Testis (tissue), 2 donors: ENCODE data around the gene PRKAR1B.

Experiments
- CTCF ChIP-seq, 3 experiments: fragments of 450-650 bp in 2 of 3; fragments of 200-600 bp in 1 of 3; sonication (generic) in 1 of 3; IDR thresholded peaks; one replicate each; pipeline ENCODE4 v1.5.1; 2016 to 2019; ENCODE audit warnings: antibody characterized with exemption in 3 of 3, mild to moderate bottlenecking in 2 of 3, moderate library complexity in 1 of 3
- POLR2A ChIP-seq: fragments of 450-650 bp; IDR thresholded peaks from one replicate; pipeline ENCODE4 v1.6.1; 2017; ENCODE audit warnings: antibody characterized with exemption, mild to moderate bottlenecking, moderate library complexity

DNA sequence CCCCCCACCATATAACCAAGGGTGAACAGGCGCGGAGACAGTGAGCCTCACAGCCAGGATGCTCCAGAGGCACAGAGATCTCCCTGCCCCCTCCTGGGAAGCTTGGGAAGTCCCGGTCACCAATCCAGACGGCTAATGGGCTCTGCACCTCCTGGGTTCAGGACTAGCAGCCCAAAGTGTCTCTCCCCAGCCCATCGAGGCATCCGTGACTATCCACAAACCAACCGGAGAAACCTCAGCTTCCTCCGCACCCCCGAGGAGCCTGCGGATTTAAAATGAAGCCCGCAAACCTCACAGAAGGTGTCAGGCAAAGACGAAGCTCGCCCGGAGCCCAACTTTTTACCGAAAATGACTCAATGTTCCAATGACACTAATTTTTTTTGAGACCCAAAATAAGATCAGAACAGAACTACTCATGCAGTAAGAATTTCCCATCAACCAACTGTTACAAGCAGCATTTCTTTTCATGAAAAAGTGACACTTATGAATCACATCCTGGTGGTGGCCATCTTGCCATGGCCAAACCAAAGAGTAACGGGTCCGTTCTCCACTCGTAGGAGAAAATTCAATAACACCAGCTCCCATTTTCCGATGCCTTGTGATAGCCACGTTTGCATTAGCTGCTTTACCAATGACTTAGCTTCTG lies 213.4 kb downstream of the PRKAR1B start:
- TF ChIP-seq CTCF (IDR thresholded peaks at IDR 0.05) (no peak), POLR2A (no peak)
